Measurements from ENCODE around the gene TTC28.
"Not testable (repeated sequence)": the region's sequence is repeated elsewhere in the genome, so short reads cannot be mapped to it uniquely, and the experiment has no call there.

TTC28 gene

DNA sequence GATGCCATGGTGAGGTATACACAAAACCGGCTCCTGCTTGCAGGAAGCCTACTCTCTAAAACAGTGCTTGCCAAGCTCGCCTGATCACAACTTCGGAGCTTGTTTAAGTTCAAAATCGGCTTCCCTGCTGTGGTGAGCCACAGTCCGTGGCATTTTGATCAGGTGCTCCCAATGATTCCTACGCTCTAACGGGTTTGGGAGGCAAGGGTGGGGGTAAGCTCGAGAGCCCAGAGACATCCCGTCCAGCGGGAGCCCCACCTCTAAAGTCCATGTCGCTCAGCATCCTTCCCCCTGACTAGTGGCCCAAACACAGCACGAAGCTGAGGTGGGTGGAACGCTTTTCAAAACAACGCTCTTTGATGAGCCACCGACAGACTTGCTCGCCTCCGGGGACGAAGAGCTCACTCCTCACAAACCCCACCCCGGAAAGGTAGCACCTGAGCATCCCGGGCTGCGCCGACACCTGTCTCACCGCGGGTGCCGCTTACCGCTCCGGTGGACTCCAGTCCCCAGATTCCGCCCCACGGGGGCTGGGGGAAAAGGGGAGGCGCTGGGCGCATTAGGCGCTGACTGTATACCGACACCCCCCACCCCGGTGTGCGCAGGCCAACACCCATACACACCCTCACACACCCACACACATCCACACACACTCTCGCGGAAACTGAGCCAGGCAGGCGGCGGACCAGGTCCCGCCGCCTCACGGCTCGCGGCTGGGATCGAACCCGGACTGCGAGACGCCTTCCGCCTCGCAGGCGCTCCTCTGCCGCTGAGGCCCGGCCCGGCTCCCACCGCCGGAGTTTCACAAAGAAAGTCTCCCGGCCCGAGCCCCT lies 646 bp downstream of the TTC28 start:
- peak overlapping the region; percentile 51 for H3K4me3 ChIP-seq (ENCODE audit: low read length)

DNA sequence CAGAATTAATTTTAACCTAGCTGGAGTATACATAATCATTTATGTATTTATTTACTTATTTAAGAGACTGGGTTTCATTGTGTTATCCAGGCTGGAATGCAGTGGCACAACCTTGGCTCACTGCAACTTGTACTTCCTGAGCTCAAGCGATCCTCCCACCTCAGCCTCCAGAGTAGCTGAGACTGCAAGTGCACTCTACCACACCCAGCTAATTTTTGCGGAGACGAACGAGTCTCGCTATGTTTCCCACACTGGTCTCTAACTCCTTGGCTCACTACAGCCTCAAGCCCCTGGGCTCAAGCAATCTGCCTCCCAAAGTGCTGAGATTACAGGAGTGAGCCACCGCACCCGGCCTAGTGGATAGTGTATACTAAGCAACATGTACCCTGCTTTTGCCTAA lies 1.5 kb downstream of the TTC28 start:
- not testable (repeated sequence) for H3K4me3 ChIP-seq (ENCODE audit: low read length)

DNA sequence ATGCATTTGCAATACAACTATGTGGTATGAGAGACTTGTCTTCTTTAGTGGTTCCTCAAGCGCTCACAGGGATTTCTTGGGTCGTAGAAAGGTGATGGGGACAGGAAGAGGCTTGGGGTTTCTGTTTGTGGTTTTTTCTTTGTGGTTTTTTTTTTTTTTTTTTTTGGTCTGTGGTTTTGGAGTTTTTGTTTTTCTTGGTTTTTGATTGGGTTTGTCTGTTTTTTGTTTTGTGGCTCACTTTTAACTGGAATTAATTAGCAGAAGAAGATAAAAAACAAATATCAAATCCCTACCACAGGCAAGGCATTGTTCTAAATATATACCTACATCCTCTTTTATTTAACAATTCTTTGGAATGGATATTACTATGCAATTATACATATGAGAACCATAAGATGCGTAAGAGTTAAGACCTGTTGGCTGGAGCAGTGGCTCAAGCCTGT lies 5.5 kb downstream of the TTC28 start:
- TF ChIP-seq ZNF274 (IDR thresholded peaks at IDR 0.05; ENCODE audit: low read depth, low read length) = no peak
- no peak overlapping the region for H3K4me3 ChIP-seq (ENCODE audit: low read length)

DNA sequence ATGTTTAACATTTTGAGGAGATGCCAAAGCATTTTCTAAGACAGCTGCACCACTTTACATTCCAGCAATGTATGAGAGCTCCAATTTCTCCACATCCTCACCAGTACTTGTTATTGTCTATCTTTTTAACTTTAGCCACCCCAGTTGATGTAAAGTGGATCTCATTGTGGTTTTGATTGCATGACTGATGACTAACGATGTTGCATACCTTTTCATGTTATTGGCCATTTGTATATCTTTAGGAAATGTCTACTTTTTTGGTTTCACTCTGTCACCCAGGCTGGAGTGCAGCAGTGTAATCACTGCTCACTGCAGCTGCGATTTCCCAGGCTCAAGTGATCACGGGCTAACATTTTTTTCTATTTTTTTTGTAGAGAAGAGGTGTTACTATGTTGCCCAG lies 8.9 kb downstream of the TTC28 start:
- no peak overlapping the region for H3K4me3 ChIP-seq (ENCODE audit: low read length)
- no peak for TF ChIP-seq ZNF274 (IDR thresholded peaks at IDR 0.05; ENCODE audit: low read depth, low read length)

DNA sequence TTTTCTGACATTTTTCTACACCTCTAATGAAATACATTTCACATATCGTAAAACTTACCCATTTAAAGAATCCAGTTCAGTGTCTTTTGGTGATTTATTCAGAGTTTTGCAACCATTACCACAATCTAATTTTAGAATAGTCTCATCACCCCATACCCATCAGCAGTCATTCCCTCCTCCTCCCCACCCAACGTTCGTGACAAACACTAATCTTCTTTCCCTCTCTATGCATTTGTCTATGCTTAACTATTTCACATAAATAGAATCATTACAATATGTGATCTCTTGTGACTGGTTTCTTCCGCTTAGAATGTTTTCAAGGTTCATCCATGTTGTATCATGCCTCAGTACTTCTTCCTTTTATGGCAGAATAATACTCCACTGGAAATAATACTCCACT lies 9.5 kb downstream of the TTC28 start:
- no peak for TF ChIP-seq ZNF274 (IDR thresholded peaks at IDR 0.05; ENCODE audit: low read depth, low read length)
- no peak overlapping the region for H3K4me3 ChIP-seq (ENCODE audit: low read length)

DNA sequence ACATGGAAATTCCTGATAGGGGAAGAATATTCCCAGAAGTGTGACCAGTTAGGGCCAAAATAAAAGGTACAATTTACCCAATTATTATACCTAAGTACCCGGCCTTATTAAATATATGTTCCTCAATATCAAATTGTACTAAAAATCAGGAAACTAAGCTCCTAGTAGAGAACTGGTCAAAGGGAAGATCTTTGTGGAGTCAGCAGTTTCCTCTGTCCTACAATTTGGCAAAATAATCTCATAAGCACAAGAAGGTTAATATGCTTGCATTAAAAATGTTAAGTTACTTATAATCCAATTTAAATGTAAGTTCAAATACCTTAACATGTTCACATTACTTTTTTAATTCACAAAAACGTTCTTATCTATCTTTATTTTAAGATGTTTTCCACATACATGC lies 10.3 kb downstream of the TTC28 start:
- TF ChIP-seq ZNF274 (IDR thresholded peaks at IDR 0.05; ENCODE audit: low read depth, low read length) = no peak
- H3K4me3 ChIP-seq (ENCODE audit: low read length) = no peak overlapping the region

DNA sequence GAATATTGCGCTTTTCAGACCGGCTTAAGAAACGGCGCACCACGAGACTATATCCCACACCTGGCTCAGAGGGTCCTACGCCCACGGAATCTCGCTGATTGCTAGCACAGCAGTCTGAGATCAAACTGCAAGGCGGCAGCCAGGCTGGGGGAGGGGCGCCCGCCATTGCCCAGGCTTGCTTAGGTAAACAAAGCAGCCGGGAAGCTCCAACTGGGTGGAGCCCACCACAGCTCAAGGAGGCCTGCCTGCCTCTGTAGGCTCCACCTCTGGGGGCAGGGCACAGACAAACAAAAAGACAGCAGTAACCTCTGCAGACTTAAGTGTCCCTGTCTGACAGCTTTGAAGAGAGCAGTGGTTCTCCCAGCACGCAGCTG lies 16.1 kb downstream of the TTC28 start:
- H3K4me3 ChIP-seq (ENCODE audit: low read length) = not testable (repeated sequence)

DNA sequence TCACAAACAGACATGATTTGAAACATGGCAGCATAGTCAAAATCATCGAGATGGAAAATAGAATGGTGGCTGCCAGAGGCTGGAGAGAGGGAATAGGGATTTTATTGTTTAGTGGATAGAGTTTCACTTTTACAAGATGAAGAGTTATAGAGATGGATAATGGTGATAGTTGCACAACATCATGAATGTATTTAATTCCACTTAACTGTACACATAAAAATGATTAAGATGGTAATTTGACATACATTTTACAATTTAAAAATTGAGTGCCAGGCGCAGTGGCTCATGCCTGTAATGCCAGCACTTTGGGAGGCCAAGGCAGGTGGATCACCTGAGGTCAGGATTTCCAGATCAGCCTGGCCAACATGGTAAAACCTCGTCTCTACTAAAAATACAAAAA lies 21.2 kb downstream of the TTC28 start:
- no peak for TF ChIP-seq ZNF274 (IDR thresholded peaks at IDR 0.05; ENCODE audit: low read depth, low read length)
- H3K4me3 ChIP-seq (ENCODE audit: low read length) = no peak overlapping the region

DNA sequence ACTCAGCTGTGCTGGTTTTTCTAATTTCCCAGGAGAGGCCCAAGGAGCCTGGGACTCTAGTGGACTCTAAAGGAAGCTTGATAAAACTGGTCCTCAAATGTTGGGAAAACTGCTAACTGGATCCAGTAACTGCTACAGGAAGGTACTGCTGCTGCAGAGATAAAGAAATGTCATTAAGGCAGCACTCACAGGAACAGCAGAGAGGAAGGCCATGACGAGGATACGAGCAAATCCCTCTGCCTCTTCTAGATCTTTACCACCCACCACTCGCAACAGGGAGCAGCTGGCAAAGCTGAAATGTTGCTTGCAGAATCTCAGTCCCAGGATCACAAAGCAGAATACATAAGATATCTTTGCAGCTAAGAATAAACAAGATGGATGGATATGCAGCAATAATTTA lies 23.5 kb downstream of the TTC28 start:
- H3K4me3 ChIP-seq (ENCODE audit: low read length) = no peak overlapping the region
- TF ChIP-seq ZNF274 (IDR thresholded peaks at IDR 0.05; ENCODE audit: low read depth, low read length) = no peak

DNA sequence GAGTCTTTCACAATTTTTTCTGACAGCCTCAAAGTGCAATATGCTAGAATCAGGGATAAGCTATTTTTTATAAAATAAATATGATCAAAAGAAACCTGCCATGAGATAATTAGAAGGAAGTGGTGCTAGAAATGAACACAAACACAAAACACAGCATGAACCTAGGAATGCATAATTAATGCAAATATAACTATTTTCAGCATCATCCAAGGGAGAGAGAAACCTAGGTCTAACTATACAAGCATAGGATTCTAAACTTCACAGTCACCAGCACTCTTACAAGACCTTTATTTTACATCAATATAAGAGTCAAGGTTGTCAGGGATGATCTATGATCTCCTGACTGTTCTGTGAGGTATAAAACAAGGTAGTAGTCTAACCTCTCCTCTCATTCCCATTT lies 29.2 kb downstream of the TTC28 start:
- H3K4me3 ChIP-seq (ENCODE audit: low read length) = no peak overlapping the region

DNA sequence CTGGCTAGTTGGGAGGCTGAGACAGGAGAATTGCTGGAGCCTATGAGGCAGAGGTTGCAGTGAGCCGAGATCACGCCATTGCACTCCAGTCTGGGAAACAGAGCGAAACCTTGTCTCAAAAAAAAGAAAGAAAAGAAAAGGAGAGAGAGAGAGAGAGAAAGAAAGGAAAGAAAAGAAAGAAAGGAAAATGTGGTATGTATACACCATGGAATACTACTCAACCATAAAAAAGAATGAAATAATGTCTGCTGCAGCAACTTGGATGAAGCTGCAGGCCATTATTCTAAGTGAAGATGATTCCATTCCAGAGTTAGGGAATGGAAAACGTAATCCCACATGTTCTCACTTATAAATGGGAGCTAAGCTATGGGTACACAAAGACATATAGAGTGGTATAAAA lies 30.8 kb downstream of the TTC28 start:
- no peak overlapping the region for H3K4me3 ChIP-seq (ENCODE audit: low read length)
- TF ChIP-seq ZNF274 (IDR thresholded peaks at IDR 0.05; ENCODE audit: low read depth, low read length) = no peak

More for the DNA sequence above, 29.2 kb downstream of the TTC28 start:
- no peak for TF ChIP-seq ZNF274 (IDR thresholded peaks at IDR 0.05; ENCODE audit: low read depth, low read length)

DNA sequence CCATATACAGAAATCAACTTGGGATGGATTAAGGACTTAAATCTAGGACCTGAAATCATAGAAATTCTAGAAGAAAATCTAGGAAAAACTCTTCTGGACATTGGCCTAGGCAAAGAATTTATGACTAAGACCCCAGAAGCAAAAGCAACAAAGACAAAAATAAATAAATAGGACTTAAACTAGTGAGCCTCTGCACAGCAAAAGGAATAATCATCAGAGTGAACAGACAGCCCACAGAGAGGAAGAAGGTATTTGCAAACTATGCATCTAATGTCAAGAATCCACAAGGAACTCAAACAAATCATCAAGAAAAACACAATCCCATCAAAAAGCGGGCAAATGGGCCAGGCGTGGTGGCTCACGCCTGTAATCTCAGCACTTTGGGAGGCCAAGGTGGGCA lies 32.4 kb downstream of the TTC28 start:
- no peak overlapping the region for H3K4me3 ChIP-seq (ENCODE audit: low read length)
- TF ChIP-seq ZNF274 (IDR thresholded peaks at IDR 0.05; ENCODE audit: low read depth, low read length) = no peak

DNA sequence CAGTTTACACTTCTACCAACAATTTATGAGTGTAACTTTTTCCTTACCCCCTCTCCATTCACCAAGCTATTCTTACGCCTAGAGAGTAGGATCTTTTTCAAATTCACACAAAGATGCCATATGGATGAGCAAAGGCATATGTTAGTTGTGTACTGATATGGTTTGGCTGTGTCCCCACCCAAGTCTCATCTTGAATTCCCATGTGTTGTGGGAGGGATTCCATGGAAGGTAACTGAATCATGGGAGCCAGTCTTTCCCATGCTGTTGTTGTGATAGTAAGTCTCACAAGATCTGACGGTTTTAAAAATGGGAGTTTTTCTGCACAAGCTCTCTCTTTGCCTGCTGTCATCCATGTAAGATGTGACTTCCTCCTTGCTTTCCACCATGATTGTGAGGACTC lies 40.3 kb downstream of the TTC28 start:
- TF ChIP-seq ZNF274 (IDR thresholded peaks at IDR 0.05; ENCODE audit: low read depth, low read length) = no peak
- H3K4me3 ChIP-seq (ENCODE audit: low read length) = no peak overlapping the region

DNA sequence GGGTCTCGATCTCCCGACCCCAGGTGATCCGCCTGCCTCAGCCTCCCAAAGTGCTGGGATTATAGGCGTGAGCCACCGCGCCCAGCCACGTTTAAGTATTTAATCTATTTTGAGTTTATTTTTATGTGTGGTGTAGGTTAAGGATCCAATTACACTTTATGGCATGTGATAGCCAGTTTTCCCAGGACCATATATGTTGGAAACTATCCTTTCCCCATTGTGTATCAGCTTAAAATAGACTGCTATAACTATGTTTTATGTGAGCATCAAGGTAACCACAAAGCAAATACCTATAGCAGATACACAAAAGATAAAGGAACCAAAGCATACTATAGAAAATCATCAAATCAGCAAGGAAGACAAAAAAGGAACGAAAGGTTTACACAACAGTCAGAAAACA lies 42.4 kb downstream of the TTC28 start:
- TF ChIP-seq ZNF274 (IDR thresholded peaks at IDR 0.05; ENCODE audit: low read depth, low read length) = no peak
- H3K4me3 ChIP-seq (ENCODE audit: low read length) = no peak overlapping the region

DNA sequence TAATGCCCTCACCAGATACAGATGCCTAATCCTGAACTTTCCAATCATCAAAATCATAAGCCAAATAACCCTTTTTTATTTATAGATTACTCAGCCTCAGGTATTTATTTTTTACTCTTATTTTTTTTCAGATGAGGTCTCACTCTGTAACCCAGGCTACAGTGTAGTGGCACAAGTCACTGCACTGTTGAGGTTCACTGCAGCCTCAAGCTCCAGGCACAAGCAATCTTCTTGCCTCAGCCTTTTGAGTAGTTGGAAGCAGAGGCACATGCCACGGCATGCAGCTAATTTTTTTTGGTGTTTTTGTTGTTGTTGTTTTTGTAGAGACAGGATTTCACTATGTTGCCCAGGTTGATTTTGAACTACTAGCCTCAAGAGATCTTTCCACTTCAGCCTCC lies 49.5 kb downstream of the TTC28 start:
- TF ChIP-seq ZNF274 (IDR thresholded peaks at IDR 0.05; ENCODE audit: low read depth, low read length) = no peak
- H3K4me3 ChIP-seq (ENCODE audit: low read length) = no peak overlapping the region
